Endodermal cell (in vitro differentiated cells): ENCODE results near the gene ACOT8. TPM values are rescaled to one million over a fixed set of nuclear protein-coding genes. Genes with fewer than 3 reads are reported as not detected.

Source experiments
- DNase-seq: peaks from one replicate; pipeline ENCODE4 v3.0.0-alpha.2; 2017
- H3K27ac ChIP-seq: 2 replicates; pipeline ENCODE4 v1.5.1; 2013; ENCODE audit warnings: mild to moderate bottlenecking, low read depth, low read length, moderate library complexity
- H3K27me3 ChIP-seq: 2 replicates; pipeline ENCODE4 v1.6.1; 2013; ENCODE audit warnings: mild to moderate bottlenecking, low read length, moderate library complexity; ENCODE audit not compliant: insufficient read depth, control insufficient read depth, poor library complexity, severe bottlenecking
- H3K36me3 ChIP-seq: 2 replicates; pipeline ENCODE4 v1.7.0; 2013; ENCODE audit warnings: mild to moderate bottlenecking, low read length, moderate library complexity; ENCODE audit not compliant: control insufficient read depth, insufficient read depth
- H3K4me1 ChIP-seq: one replicate; pipeline ENCODE4 v1.7.0; 2013; ENCODE audit warnings: low read length; ENCODE audit not compliant: control insufficient read depth, insufficient read depth
- H3K4me3 ChIP-seq: 2 replicates; pipeline ENCODE4 v1.5.1; 2013; ENCODE audit warnings: mild to moderate bottlenecking, low read length, moderate library complexity
- H3K9ac ChIP-seq: 2 replicates; pipeline ENCODE4 v1.6.1; 2013; ENCODE audit warnings: mild to moderate bottlenecking, low read length, moderate library complexity; ENCODE audit not compliant: poor library complexity, severe bottlenecking; ENCODE audit errors: extremely low read depth
- H3K9me3 ChIP-seq: 2 replicates; pipeline ENCODE4 v1.6.1; 2013; ENCODE audit warnings: mild to moderate bottlenecking, low read length, moderate library complexity; ENCODE audit not compliant: control insufficient read depth
- H3K27ac Mint-ChIP-seq: 2 replicates; pipeline ENCODE4 v1.8.0; 2020; ENCODE audit warnings: mixed read lengths
- H3K27me3 Mint-ChIP-seq: 2 replicates; pipeline ENCODE4 v1.8.0; 2021; ENCODE audit warnings: mild to moderate bottlenecking, mixed read lengths; ENCODE audit not compliant: insufficient read depth
- H3K36me3 Mint-ChIP-seq: 2 replicates; pipeline ENCODE4 v1.8.0; 2020; ENCODE audit warnings: low read depth, mixed read lengths
- H3K4me1 Mint-ChIP-seq: 2 replicates; pipeline ENCODE4 v1.8.0; 2020; ENCODE audit warnings: mixed read lengths
- H3K4me3 Mint-ChIP-seq: 2 replicates; pipeline ENCODE4 v1.8.0; 2020; ENCODE audit warnings: mild to moderate bottlenecking, moderate library complexity, mixed read lengths
- H3K9me3 Mint-ChIP-seq: 2 replicates; pipeline ENCODE4 v1.8.0; 2020; ENCODE audit warnings: mild to moderate bottlenecking, mixed read lengths
- WGBS, 2 experiments: methylation state at CpG; one replicate each; pipeline versions ENCODE4 v1.1.5 to v1.1.7; 2013; ENCODE audit warnings: missing lambda C conversion rate in 2 of 2, mixed read lengths in 1 of 2; ENCODE audit not compliant: insufficient coverage in 1 of 2, insufficient read length in 1 of 2; 5-methylcytosine and 5-hydroxymethylcytosine counted together
- total RNA-seq, 2 donors: library from RNA; stranded (reverse); fragmentation: NEBNext Ultra II Directional in 1 of 2; extraction: Animal tissue kit (Norgen Biotek cat#: 25700) in 1 of 2; gene quantifications; 2 replicates in 1 of 2; 3 replicates in 1 of 2; pipeline ENCODE4 v1.2.1, GENCODE V29; 2021
- TF ChIP-seq, protein P1 (sequence below): fragments of 200-600 bp; sonication (generic); conservative IDR thresholded peaks from 2 replicates; pipeline ENCODE4 v1.5.0; 2021; ENCODE audit warnings: antibody characterized with exemption, mild to moderate bottlenecking

The ACOT8 gene
- total RNA-seq, 2 donors from 2014 or later: 24.3 to 27.9 TPM

- H3K27ac Mint-ChIP-seq: no peak overlapping the region
- Histone ChIP-seq H3K27ac (no peak overlapping the region), H3K9me3 (no peaks in the 10 kb centered on the region), H3K36me3 (peaks cover 3% of the 10 kb centered on the region), H3K4me3 (no peak overlapping the region), H3K4me1 (no peaks in the 10 kb centered on the region), H3K27me3 (no peaks in the 10 kb centered on the region), H3K9ac (no peak overlapping the region)
- no peaks in the 10 kb centered on the region for H3K27me3 Mint-ChIP-seq
- no peak overlapping the region for H3K4me3 Mint-ChIP-seq
- no peak for DNase-seq
- H3K4me1 Mint-ChIP-seq: peaks cover 14% of the 10 kb centered on the region
- 94% methylated on average over 6 to 7 of the region's 7 CpGs for WGBS, 2 experiments
- H3K9me3 Mint-ChIP-seq: no peaks in the 10 kb centered on the region
- H3K36me3 Mint-ChIP-seq: peaks cover 9% of the 10 kb centered on the region
- TF ChIP-seq, protein P1, sequence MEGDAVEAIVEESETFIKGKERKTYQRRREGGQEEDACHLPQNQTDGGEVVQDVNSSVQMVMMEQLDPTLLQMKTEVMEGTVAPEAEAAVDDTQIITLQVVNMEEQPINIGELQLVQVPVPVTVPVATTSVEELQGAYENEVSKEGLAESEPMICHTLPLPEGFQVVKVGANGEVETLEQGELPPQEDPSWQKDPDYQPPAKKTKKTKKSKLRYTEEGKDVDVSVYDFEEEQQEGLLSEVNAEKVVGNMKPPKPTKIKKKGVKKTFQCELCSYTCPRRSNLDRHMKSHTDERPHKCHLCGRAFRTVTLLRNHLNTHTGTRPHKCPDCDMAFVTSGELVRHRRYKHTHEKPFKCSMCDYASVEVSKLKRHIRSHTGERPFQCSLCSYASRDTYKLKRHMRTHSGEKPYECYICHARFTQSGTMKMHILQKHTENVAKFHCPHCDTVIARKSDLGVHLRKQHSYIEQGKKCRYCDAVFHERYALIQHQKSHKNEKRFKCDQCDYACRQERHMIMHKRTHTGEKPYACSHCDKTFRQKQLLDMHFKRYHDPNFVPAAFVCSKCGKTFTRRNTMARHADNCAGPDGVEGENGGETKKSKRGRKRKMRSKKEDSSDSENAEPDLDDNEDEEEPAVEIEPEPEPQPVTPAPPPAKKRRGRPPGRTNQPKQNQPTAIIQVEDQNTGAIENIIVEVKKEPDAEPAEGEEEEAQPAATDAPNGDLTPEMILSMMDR: no peak
Observed at GRCh38 chr20:45863543-45864470, 6.6 kb upstream of the ACOT8 start.

DNA sequence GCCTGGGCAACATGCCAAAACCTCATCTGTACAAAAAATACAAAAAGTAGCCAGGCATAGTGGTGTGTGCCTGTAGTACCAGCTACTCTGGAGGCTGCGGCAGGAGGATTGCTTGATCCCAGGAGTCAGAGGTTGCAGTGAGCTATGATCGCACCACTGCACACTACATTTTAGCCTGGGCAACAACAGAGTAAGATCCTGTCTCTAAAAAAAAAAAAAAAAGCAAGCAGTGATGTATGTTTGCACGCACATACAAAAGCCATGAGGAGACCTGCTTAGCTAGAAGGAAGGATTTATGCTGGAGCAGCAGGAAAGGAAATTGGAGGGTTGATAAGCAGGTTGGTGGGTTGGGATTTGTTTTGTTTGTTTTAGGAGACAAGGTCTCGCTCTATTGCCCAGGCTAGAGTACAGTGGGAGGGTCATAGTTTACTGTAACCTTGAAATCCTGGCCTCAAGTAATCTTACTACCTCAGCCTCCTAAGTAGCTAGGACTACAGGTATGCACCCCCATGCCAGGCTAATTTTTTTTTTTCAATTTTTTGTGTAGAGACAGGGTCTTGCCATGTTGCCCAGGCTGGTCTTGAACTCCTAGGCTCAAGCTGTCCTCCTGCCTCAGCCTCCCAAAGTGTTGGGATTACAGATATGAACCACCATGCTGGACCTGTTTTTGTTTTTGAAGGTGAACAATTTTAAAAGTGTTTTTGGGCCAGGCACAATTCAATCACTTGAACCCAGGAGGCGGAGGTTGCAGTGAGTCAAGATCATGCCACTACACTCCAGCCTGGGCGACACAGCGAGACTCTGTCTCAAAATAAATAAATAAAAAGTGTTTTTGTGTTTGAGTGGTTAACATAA is 4.3 kb upstream of the ACOT8 start:
- Mint-ChIP-seq H3K27ac (no peak overlapping the region), H3K27me3 (no peaks in the 10 kb centered on the region), H3K4me1 (peaks cover 20% of the 10 kb centered on the region), H3K36me3 (peaks cover 9% of the 10 kb centered on the region), H3K4me3 (no peak overlapping the region), H3K9me3 (no peaks in the 10 kb centered on the region)
- 82 to 100% methylated on average over 1 to 7 of the region's 7 CpGs for WGBS, 2 experiments
- Histone ChIP-seq H3K9ac (no peak overlapping the region), H3K27ac (no peak overlapping the region), H3K9me3 (no peaks in the 10 kb centered on the region), H3K27me3 (no peaks in the 10 kb centered on the region), H3K4me3 (no peak overlapping the region), H3K36me3 (peaks cover 3% of the 10 kb centered on the region), H3K4me1 (no peaks in the 10 kb centered on the region)
- TF ChIP-seq, protein P1: no peak
- no peak for DNase-seq

DNA sequence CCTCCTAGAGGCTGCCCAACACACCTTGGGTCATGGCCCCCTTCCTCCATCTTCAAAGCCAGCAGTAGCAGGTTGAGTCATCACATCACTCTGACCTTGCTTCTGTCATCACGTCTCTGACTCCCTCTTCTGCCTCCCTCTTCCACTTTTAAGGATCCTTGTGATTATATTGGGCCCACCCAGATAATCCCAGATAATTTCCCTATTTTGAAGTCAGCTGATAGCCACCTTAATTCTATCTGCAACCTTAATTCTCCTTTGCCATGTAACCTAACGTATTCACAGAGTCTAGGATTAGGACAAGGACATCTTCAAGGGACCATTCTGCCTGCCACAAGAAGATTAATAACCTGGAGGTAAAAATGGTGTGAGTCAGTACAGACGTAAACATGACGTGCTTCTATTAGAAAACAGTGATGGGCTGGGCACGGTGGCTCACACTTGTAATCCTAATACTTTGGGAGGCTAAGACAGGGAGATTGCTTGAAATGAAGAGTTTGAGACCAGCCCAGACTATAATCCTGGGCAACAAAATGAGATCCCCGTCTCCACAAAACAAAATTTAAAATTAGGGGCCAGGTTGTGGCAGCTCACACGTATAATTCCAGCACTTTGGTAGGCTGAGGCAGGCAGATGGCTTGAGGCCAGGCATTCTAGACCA is 3.5 kb upstream of the ACOT8 start:
- H3K36me3 Mint-ChIP-seq: peaks cover 9% of the 10 kb centered on the region
- no peak for DNase-seq
- H3K27me3 Mint-ChIP-seq: no peaks in the 10 kb centered on the region
- no peak overlapping the region for H3K9ac ChIP-seq
- TF ChIP-seq, protein P1: no peak
- H3K36me3 ChIP-seq: peaks cover 3% of the 10 kb centered on the region
- no peaks in the 10 kb centered on the region for H3K9me3 ChIP-seq
- H3K4me3 ChIP-seq: no peak overlapping the region
- H3K4me1 Mint-ChIP-seq: peaks cover 25% of the 10 kb centered on the region
- no peak overlapping the region for H3K27ac ChIP-seq
- no peaks in the 10 kb centered on the region for H3K27me3 ChIP-seq
- no peaks in the 10 kb centered on the region for H3K9me3 Mint-ChIP-seq
- H3K4me1 ChIP-seq: no peaks in the 10 kb centered on the region
- no peak overlapping the region for H3K4me3 Mint-ChIP-seq
- H3K27ac Mint-ChIP-seq: no peak overlapping the region
- 92 to 98% methylated on average over 5 to 7 of the region's 7 CpGs for WGBS, 2 experiments
